HCT116 (cell line): Measurements from ENCODE around the gene IRF2BP2. TPM values are rescaled to one million over a fixed set of nuclear protein-coding genes. Genes with fewer than 3 reads are reported as not detected.

ENCODE experiments used
- ATAC-seq: fragments of 200-7000 bp; cut with Tn5 transposase; 2 replicates; pipeline ENCODE4 v1.9.1; 2020; ENCODE audit warnings: mild to moderate bottlenecking, moderate library complexity
- BruUV-seq: library from RNA; stranded (reverse); fragments of 400-500 nt; replicated peaks from 2 replicates; lab custom pipeline; 2021; lab: Mats Ljungman, UMichigan
- CTCF ChIA-PET: fragments of 300-600 bp; sonication (Branson Sonifier 250); formaldehyde crosslinking; loops from one replicate; lab custom pipeline; 2021; ENCODE audit warnings: antibody characterized with exemption; lab: Charles Lee
- POLR2A ChIA-PET: fragments of 300-600, 350-600 bp; sonication (Branson Sonifier 250); formaldehyde crosslinking; loops from one replicate; lab custom pipeline; 2021; ENCODE audit warnings: antibody characterized with exemption; lab: Charles Lee
- RAD21 ChIA-PET, 2 experiments: fragments of 300-600 bp; sonication (Branson Sonifier 250); formaldehyde crosslinking; loops; one replicate each; lab custom pipeline; 2023; ENCODE audit warnings: low total read pairs in 2 of 2; ENCODE audit not compliant: uncharacterized antibody in 2 of 2, unreplicated experiment in 2 of 2, low non-redundant PET in 1 of 2; lab: Charles Lee
- DNase-seq: peaks from one replicate; pipeline ENCODE4 v3.0.0-alpha.2; 2010; ENCODE audit warnings: low read depth, low spot score
- H2AFZ ChIP-seq: fragments of 200-600 bp; shearing (Covaris generic), sonication (generic); 2 replicates; pipeline ENCODE4 v1.6.1; 2017; ENCODE audit warnings: low read depth, mixed run types, mixed read lengths, antibody characterized with exemption, low read length; ENCODE audit not compliant: poor library complexity, severe bottlenecking
- H3K27ac ChIP-seq: 2 replicates; pipeline ENCODE4 v1.5.1; 2012; ENCODE audit warnings: low read depth, low read length
- H3K27me3 ChIP-seq: fragments of 200-600 bp; sonication (generic); 2 replicates; pipeline ENCODE4 v1.6.1; 2016; ENCODE audit warnings: mixed run types, low read length, mixed read lengths; ENCODE audit not compliant: insufficient read depth
- H3K36me3 ChIP-seq, 2 experiments: fragments of 200-500 bp in 1 of 2; fragments of 200-600 bp in 1 of 2; sonication (Bioruptor generic) in 1 of 2; sonication (generic) in 1 of 2; 2 replicates each; pipeline versions ENCODE4 v1.5.1 to v1.6.1; 2014 to 2016; ENCODE audit warnings: low read length in 2 of 2, inconsistent platforms in 1 of 2, mixed read lengths in 1 of 2, mixed run types in 1 of 2; ENCODE audit not compliant: insufficient read depth in 2 of 2, control insufficient read depth in 1 of 2
- H3K4me1 ChIP-seq, 2 experiments: fragments of 200-600 bp in 1 of 2; sonication (generic) in 1 of 2; 2 replicates each; pipeline versions ENCODE4 v1.5.1 to v1.6.1; 2012 to 2017; ENCODE audit warnings: low read length in 2 of 2, inconsistent platforms in 1 of 2, mild to moderate bottlenecking in 1 of 2, mixed read lengths in 1 of 2, mixed run types in 1 of 2, moderate library complexity in 1 of 2; ENCODE audit not compliant: insufficient read depth in 2 of 2, control insufficient read depth in 1 of 2
- H3K4me2 ChIP-seq: fragments of 200-600 bp; sonication (generic); 2 replicates; pipeline ENCODE4 v1.6.1; 2017; ENCODE audit warnings: mixed run types, low read length, mixed read lengths
- H3K4me3 ChIP-seq, 2 experiments: fragments of 200-600 bp in 1 of 2; sonication (generic) in 1 of 2; replicated peaks in 1 of 2; 2 replicates each; pipeline ENCODE4 v1.5.1; 2011 to 2016; ENCODE audit warnings: low read length in 2 of 2, control low read depth in 1 of 2, low read depth in 1 of 2, mild to moderate bottlenecking in 1 of 2, mixed read lengths in 1 of 2, mixed run types in 1 of 2
- H3K79me2 ChIP-seq: fragments of 200-600 bp; sonication (generic); 2 replicates; pipeline ENCODE4 v1.6.1; 2017; ENCODE audit warnings: mild to moderate bottlenecking, mixed run types, low read length, moderate library complexity, mixed read lengths; ENCODE audit not compliant: insufficient read depth
- H3K9ac ChIP-seq: fragments of 200-600 bp; sonication (generic); 2 replicates; pipeline ENCODE4 v1.6.1; 2016; ENCODE audit warnings: low read length, mixed read lengths
- H3K9me2 ChIP-seq: fragments of 200-600 bp; sonication (generic), shearing (Covaris generic); 2 replicates; pipeline ENCODE4 v1.6.1; 2017; ENCODE audit warnings: mixed run types, mild to moderate bottlenecking, moderate library complexity; ENCODE audit not compliant: insufficient read depth
- H3K9me3 ChIP-seq, 2 experiments: fragments of 200-500 bp in 1 of 2; fragments of 200-600 bp in 1 of 2; sonication (Bioruptor generic) in 1 of 2; sonication (generic) in 1 of 2; 2 replicates each; pipeline ENCODE4 v1.6.1; 2014 to 2017; ENCODE audit warnings: low read length in 2 of 2, mixed read lengths in 2 of 2, inconsistent platforms in 1 of 2, low read depth in 1 of 2, mild to moderate bottlenecking in 1 of 2, mixed run types in 1 of 2, moderate library complexity in 1 of 2; ENCODE audit not compliant: control insufficient read depth in 1 of 2, insufficient read depth in 1 of 2
- H4K20me1 ChIP-seq: fragments of 200-600 bp; sonication (generic), shearing (Covaris generic); 2 replicates; pipeline ENCODE4 v1.6.1; 2017; ENCODE audit warnings: mixed run types, mild to moderate bottlenecking, moderate library complexity; ENCODE audit not compliant: insufficient read depth
- CBX3 ChIP-seq: IDR thresholded peaks from 2 replicates; pipeline ENCODE4 v1.6.1; 2012; ENCODE audit warnings: low read depth
- CTCF ChIP-seq, 3 experiments: fragments of 200-600 bp in 1 of 3; sonication (generic) in 1 of 3; IDR thresholded peaks in 2 of 3; conservative IDR thresholded peaks in 1 of 3; 2 replicates each; pipeline ENCODE4 v1.5.1; 2012 to 2017; ENCODE audit warnings: low read depth in 2 of 3, low read length in 2 of 3, antibody characterized with exemption in 1 of 3, borderline replicate concordance in 1 of 3, control low read depth in 1 of 3, mild to moderate bottlenecking in 1 of 3, mixed read lengths in 1 of 3, mixed run types in 1 of 3, moderate library complexity in 1 of 3; ENCODE audit not compliant: insufficient read depth in 1 of 3
- RAD21 ChIP-seq: IDR thresholded peaks from 2 replicates; pipeline ENCODE4 v1.6.1; 2012; ENCODE audit warnings: low read depth, mild to moderate bottlenecking
- REST ChIP-seq: IDR thresholded peaks from 2 replicates; pipeline ENCODE4 v1.6.1; 2012; ENCODE audit warnings: low read depth
- SRF ChIP-seq: IDR thresholded peaks from 2 replicates; pipeline ENCODE4 v1.6.1; 2012; ENCODE audit warnings: low read depth
- TCF7L2 ChIP-seq: IDR thresholded peaks from 2 replicates; pipeline ENCODE4 v1.7.0; 2011; ENCODE audit warnings: borderline replicate concordance, inconsistent platforms; ENCODE audit not compliant: insufficient read depth, insufficient read length; ENCODE audit errors: extremely low read depth
- YY1 ChIP-seq: IDR thresholded peaks from 2 replicates; pipeline ENCODE4 v1.6.1; 2011; ENCODE audit warnings: low read length, low read depth, moderate library complexity, mild to moderate bottlenecking; ENCODE audit not compliant: insufficient replicate concordance; ENCODE audit errors: extremely low read depth
- intact Hi-C: fragments of 100-400 bp; cut with micrococcal nuclease; formaldehyde crosslinking; loops from 2 replicates; pipeline ENCODE4 v1.10.0; 2022
- total RNA-seq: library from RNA; stranded (reverse); gene quantifications from one replicate; pipeline ENCODE4 v1.2.1, GENCODE V29; 2021; ENCODE audit not compliant: unreplicated experiment

Gene IRF2BP2
- total RNA-seq, 1 experiment from 2014 or later = 61.3 TPM

- ChIA-PET POLR2A (no interaction called here), RAD21 (no interaction called here), CTCF (no interaction called here)
- Histone ChIP-seq H3K27ac (no peak overlapping the region), H3K4me2 (no peak overlapping the region), H3K9me2 (no peaks in the 10 kb centered on the region), H3K4me1 (no peaks in the 10 kb centered on the region), H3K79me2 (no peaks in the 10 kb centered on the region), H3K36me3 (no peaks in the 10 kb centered on the region), H4K20me1 (no peaks in the 10 kb centered on the region), H3K27me3 (no peaks in the 10 kb centered on the region), H3K9ac (no peak overlapping the region), H3K9me3 (no peaks in the 10 kb centered on the region), H3K4me3 (no peak overlapping the region), H2AFZ (no peak overlapping the region)
- no peak for ATAC-seq
- intact Hi-C loops = no loop called here
- no peak for DNase-seq
- BruUV-seq = no TSS peak
- TF ChIP-seq SRF = no peak
- TF ChIP-seq CTCF (IDR thresholded peaks at IDR 0.05 in 2 of 3, conservative IDR thresholded peaks at IDR 0.05 in 1 of 3; ENCODE audit: borderline replicate concordance in 1 of 3, insufficient read depth in 1 of 3, low read depth in 2 of 3, low read length in 2 of 3) = no peak
- TF ChIP-seq TCF7L2 = no peak
- no peak for TF ChIP-seq YY1
- TF ChIP-seq RAD21 = no peak
- TF ChIP-seq REST = no peak
- TF ChIP-seq CBX3 = no peak
Observed at GRCh38 chr1:234582186-234582585, 27.8 kb downstream of the IRF2BP2 start.
